Left hindlimb (tissue), 1 donor: ENCODE data around the gene PARD3.

Source experiments
- DNase-seq: peaks from one replicate; pipeline ENCODE4 v3.0.0-alpha.2; 2018

PARD3 gene

GRCh38 chr10:34316154-34316553 lies 498.9 kb downstream of the PARD3 start:
- no peak for DNase-seq

GRCh38 chr10:34314457-34314856 lies 500.6 kb downstream of the PARD3 start:
- DNase-seq = no peak

GRCh38 chr10:34313888-34314287 lies 501.2 kb downstream of the PARD3 start:
- DNase-seq = no peak

- no peak for DNase-seq
These were observed 501.7 kb downstream of the PARD3 start for GRCh38 chr10:34313353-34313752.

GRCh38 chr10:34311679-34312078 lies 503.4 kb downstream of the PARD3 start:
- DNase-seq = no peak

- no peak for DNase-seq
These were observed 504.9 kb downstream of the PARD3 start for GRCh38 chr10:34310234-34310633.

GRCh38 chr10:34305189-34305588 lies 509.9 kb downstream of the PARD3 start:
- DNase-seq = no peak

GRCh38 chr10:34303022-34303421 lies 512.1 kb downstream of the PARD3 start:
- no peak for DNase-seq

- DNase-seq = no peak
These were observed 515.9 kb downstream of the PARD3 start for GRCh38 chr10:34299105-34299611.

GRCh38 chr10:34298346-34298818 lies 516.7 kb downstream of the PARD3 start:
- no peak for DNase-seq

GRCh38 chr10:34297541-34298345 lies 517.4 kb downstream of the PARD3 start:
- no peak for DNase-seq

GRCh38 chr10:34295142-34295548 lies 520.0 kb downstream of the PARD3 start:
- DNase-seq = no peak

- no peak for DNase-seq
These were observed 521.0 kb downstream of the PARD3 start for GRCh38 chr10:34294137-34294536.

GRCh38 chr10:34292675-34293074 lies 522.4 kb downstream of the PARD3 start:
- no peak for DNase-seq

GRCh38 chr10:34292194-34292565 lies 522.9 kb downstream of the PARD3 start:
- DNase-seq = no peak

- no peak for DNase-seq
These were observed 523.5 kb downstream of the PARD3 start for GRCh38 chr10:34291466-34292193.

- DNase-seq = no peak
These were observed 524.5 kb downstream of the PARD3 start for GRCh38 chr10:34290412-34291081.

- no peak for DNase-seq
These were observed 526.5 kb downstream of the PARD3 start for GRCh38 chr10:34288634-34289033.

GRCh38 chr10:34286136-34286739 lies 528.9 kb downstream of the PARD3 start:
- DNase-seq = no peak

- DNase-seq = no peak
These were observed 533.2 kb downstream of the PARD3 start for GRCh38 chr10:34281661-34282582.

GRCh38 chr10:34280599-34281374 lies 534.3 kb downstream of the PARD3 start:
- no peak for DNase-seq
